ENCODE data around the gene SKIC8. TPM values are rescaled to one million over a fixed set of nuclear protein-coding genes. Genes with fewer than 3 reads are reported as not detected.

The SKIC8 gene
- total and polyA plus RNA-seq, 2 of the 13 experiments (the other 11 are each of a cell fraction or from before 2014, with no cell fraction given) = 69.5 to 70.6 TPM

GRCh38 chr15:78284758-78285157, 14.7 kb downstream of the SKIC8 start:
- Histone ChIP-seq H3K9ac (ENCODE audit: insufficient read depth, low read depth, low read length) (no peak overlapping the region), H3K4me3 (replicated peaks in 1 of 3; ENCODE audit: insufficient read depth in 1 of 3, low read depth in 2 of 3, low read length in 3 of 3) (no peak overlapping the region), H4K20me1 (ENCODE audit: insufficient read depth, low read length) (no peaks in the 10 kb centered on the region), H3K79me2 (ENCODE audit: insufficient read depth, low read length) (no peaks in the 10 kb centered on the region), H2AFZ (ENCODE audit: low read length) (no peak overlapping the region), H3K36me3 (replicated peaks in 1 of 2; ENCODE audit: control insufficient read depth in 1 of 2, insufficient read depth in 2 of 2, low read length in 2 of 2) (peaks cover 9 to 73% of the 10 kb centered on the region in 2 experiments), H3K27ac (ENCODE audit: extremely low read length, insufficient read depth, low read length) (no peak overlapping the region), H3K4me2 (ENCODE audit: low read depth, low read length) (no peak overlapping the region), H3K9me3 (ENCODE audit: low read length) (no peaks in the 10 kb centered on the region), H3K27me3 (ENCODE audit: control insufficient read depth in 1 of 2, insufficient read depth in 2 of 2, low read length in 2 of 2) (no peaks in the 10 kb centered on the region), H3K4me1 (ENCODE audit: insufficient read depth, low read length) (no peaks in the 10 kb centered on the region)
- ChIA-PET CTCF (ENCODE audit: low intra/inter-chr PET ratio, low total read pairs) (no interaction called here), POLR2A (no interaction called here)
- intact Hi-C loops (cut with micrococcal nuclease; ENCODE audit: unreplicated experiment) (no loop called here), in situ Hi-C loops (cut with HindIII; ENCODE audit: extremely low pct_ligation_motif_present, low pct_unique_long_range_greater_than_20kb) (no loop called here)
- 98% methylated on average over 4 of the region's 4 CpGs for WGBS (ENCODE audit: low lambda C conversion rate)
- ATAC-seq (no peak), DNase-seq (ENCODE audit: low spot score) (no peak), FAIRE-seq (no peak)
- no peak for TF ChIP-seq ZNF569 (CRISPR knock-in tag; IDR thresholded peaks at IDR 0.05; ENCODE audit: borderline replicate concordance)
- peak; percentile 22; the same call in 1 of the 2 replicates for TF ChIP-seq CTCF (CRISPR knock-in tag; IDR thresholded peaks at IDR 0.05)
- no peak for TF ChIP-seq ZNF644 (CRISPR knock-in tag; IDR thresholded peaks at IDR 0.05; ENCODE audit: low read depth)
- no peak for TF ChIP-seq ZNF484 (CRISPR knock-in tag; IDR thresholded peaks at IDR 0.05; ENCODE audit: borderline replicate concordance, low read depth)
- TF ChIP-seq ZBTB46 (CRISPR knock-in tag; IDR thresholded peaks at IDR 0.05; ENCODE audit: borderline replicate concordance) = no peak
- no peak for TF ChIP-seq ZBTB42 (CRISPR knock-in tag; IDR thresholded peaks at IDR 0.05)
- no TSS peak for BruUV-seq (replicated peaks)
